ENCODE results near the gene MAP7.
"Not testable (repeated sequence)": the region's sequence is repeated elsewhere in the genome, so short reads cannot be mapped to it uniquely, and the experiment has no call there.

The MAP7 gene

GRCh38 chr6:136464874-136465273, 85.3 kb downstream of the MAP7 start:
- no peak for DNase-seq

GRCh38 chr6:136464148-136464547, 86.1 kb downstream of the MAP7 start:
- DNase-seq: no peak

- DNase-seq: no peak
Measured at GRCh38 chr6:136463743-136464142, 86.5 kb downstream of the MAP7 start.

GRCh38 chr6:136446579-136447187, 103.5 kb downstream of the MAP7 start:
- no peak for DNase-seq

GRCh38 chr6:136446145-136446544, 104.1 kb downstream of the MAP7 start:
- no peak for DNase-seq

GRCh38 chr6:136445063-136445462, 105.2 kb downstream of the MAP7 start:
- DNase-seq: no peak

GRCh38 chr6:136440203-136440602, 110.0 kb downstream of the MAP7 start:
- peak; percentile 4 for DNase-seq

GRCh38 chr6:136439514-136440190, 110.6 kb downstream of the MAP7 start:
- no peak for DNase-seq

GRCh38 chr6:136438441-136438840, 111.8 kb downstream of the MAP7 start:
- DNase-seq: no peak

- DNase-seq: no peak
Measured at GRCh38 chr6:136437246-136437645, 113.0 kb downstream of the MAP7 start.

- no peak for DNase-seq
Measured at GRCh38 chr6:136435101-136435500, 115.1 kb downstream of the MAP7 start.

GRCh38 chr6:136431306-136431705, 118.9 kb downstream of the MAP7 start:
- DNase-seq: not testable (repeated sequence)

GRCh38 chr6:136429264-136430065, 120.8 kb downstream of the MAP7 start:
- no peak for DNase-seq

- no peak for DNase-seq
Measured at GRCh38 chr6:136427378-136427717, 122.9 kb downstream of the MAP7 start.

GRCh38 chr6:136426627-136427377, 123.4 kb downstream of the MAP7 start:
- DNase-seq: no peak

- no peak for DNase-seq
Measured at GRCh38 chr6:136425793-136426192, 124.4 kb downstream of the MAP7 start.

GRCh38 chr6:136424901-136425300, 125.3 kb downstream of the MAP7 start:
- no peak for DNase-seq

GRCh38 chr6:136424450-136424849, 125.8 kb downstream of the MAP7 start:
- no peak for DNase-seq

GRCh38 chr6:136421537-136422158, 128.6 kb downstream of the MAP7 start:
- no peak for DNase-seq

GRCh38 chr6:136420853-136421252, 129.4 kb downstream of the MAP7 start:
- no peak for DNase-seq

GRCh38 chr6:136415351-136416007, 134.7 kb downstream of the MAP7 start:
- no peak for DNase-seq

- no peak for DNase-seq
Measured at GRCh38 chr6:136412410-136412809, 137.8 kb downstream of the MAP7 start.

Measured in NCI-H2029 (cell line).